IMR-90 (cell line): Measurements from ENCODE around the gene CRAMP1. TPM values are rescaled to one million over a fixed set of nuclear protein-coding genes. Genes with fewer than 3 reads are reported as not detected.

Source experiments
- ATAC-seq: fragments of 200-7000 bp; cut with Tn5 transposase; 2 replicates; pipeline ENCODE4 v1.9.1; 2020; ENCODE audit warnings: low read depth, mild to moderate bottlenecking, moderate library complexity
- BruUV-seq: library from RNA; stranded (reverse); fragments of 400-500 nt; replicated peaks from 2 replicates; lab custom pipeline; 2021; lab: Mats Ljungman, UMichigan
- CTCF ChIA-PET: fragments of 300-600 bp; formaldehyde crosslinking; extraction: SDS; loops from one replicate; lab custom pipeline; 2021; ENCODE audit warnings: antibody characterized with exemption; lab: Yijun Ruan, JAX
- POLR2A ChIA-PET: fragments of 300-600 bp; sonication (Branson Sonifier 250); formaldehyde crosslinking; loops from one replicate; lab custom pipeline; 2022; ENCODE audit warnings: antibody characterized with exemption; ENCODE audit not compliant: unreplicated experiment; lab: Charles Lee
- DNase-seq: peaks from one replicate; pipeline ENCODE4 v3.0.0; 2013
- H2AFZ ChIP-seq: replicated peaks from 2 replicates; pipeline ENCODE3; 2013; ENCODE audit warnings: low read length, mild to moderate bottlenecking; ENCODE audit not compliant: poor library complexity
- H2AK5ac ChIP-seq: 2 replicates; pipeline ENCODE4 v1.6.1; 2013; ENCODE audit warnings: low read depth, low read length, inconsistent platforms
- H2AK9ac ChIP-seq: replicated peaks from 2 replicates; pipeline ENCODE3; 2013; ENCODE audit warnings: mild to moderate bottlenecking, low read depth, low read length, moderate library complexity; ENCODE audit not compliant: poor library complexity
- H2BK120ac ChIP-seq: 2 replicates; pipeline ENCODE4 v1.6.1; 2013; ENCODE audit warnings: low read depth, low read length, inconsistent platforms
- H2BK15ac ChIP-seq: 3 replicates; pipeline ENCODE4 v1.6.1; 2013; ENCODE audit warnings: low read depth, low read length, inconsistent platforms
- H2BK20ac ChIP-seq: 2 replicates; pipeline ENCODE4 v1.6.1; 2013; ENCODE audit warnings: low read depth, mild to moderate bottlenecking, inconsistent platforms, low read length, moderate library complexity
- H2BK5ac ChIP-seq: 2 replicates; pipeline ENCODE4 v1.6.1; 2013; ENCODE audit warnings: mild to moderate bottlenecking, low read depth, low read length, inconsistent platforms; ENCODE audit not compliant: poor library complexity, severe bottlenecking
- H3K14ac ChIP-seq: replicated peaks from 2 replicates; pipeline ENCODE4 v1.6.1; 2013; ENCODE audit warnings: low read depth, low read length, inconsistent platforms
- H3K18ac ChIP-seq: 2 replicates; pipeline ENCODE4 v1.6.1; 2013; ENCODE audit warnings: low read depth, low read length, control low read depth
- H3K23ac ChIP-seq: 2 replicates; pipeline ENCODE4 v1.6.1; 2013; ENCODE audit warnings: low read depth, low read length, inconsistent platforms
- H3K27ac ChIP-seq: 2 replicates; pipeline ENCODE4 v1.5.1; 2013; ENCODE audit warnings: mild to moderate bottlenecking, control low read depth, low read length; ENCODE audit not compliant: insufficient read depth
- H3K27me3 ChIP-seq: 2 replicates; pipeline ENCODE4 v1.6.1; 2013; ENCODE audit warnings: low read length; ENCODE audit not compliant: control insufficient read depth, insufficient read depth
- H3K36me3 ChIP-seq: 2 replicates; pipeline ENCODE4 v1.6.1; 2013; ENCODE audit warnings: low read length, mixed read lengths; ENCODE audit not compliant: control insufficient read depth, insufficient read depth
- H3K4ac ChIP-seq: 2 replicates; pipeline ENCODE4 v1.6.1; 2013; ENCODE audit warnings: low read depth, low read length, inconsistent platforms
- H3K4me1 ChIP-seq: 2 replicates; pipeline ENCODE4 v1.6.1; 2013; ENCODE audit warnings: low read length, mixed read lengths; ENCODE audit not compliant: control insufficient read depth, insufficient read depth
- H3K4me2 ChIP-seq: 2 replicates; pipeline ENCODE4 v1.6.1; 2013; ENCODE audit warnings: low read depth, mild to moderate bottlenecking, control low read depth, low read length, moderate library complexity
- H3K4me3 ChIP-seq: 2 replicates; pipeline ENCODE4 v1.5.1; 2013; ENCODE audit warnings: low read depth, mild to moderate bottlenecking, control low read depth, low read length, moderate library complexity; ENCODE audit not compliant: insufficient read depth
- H3K56ac ChIP-seq: 2 replicates; pipeline ENCODE4 v1.6.1; 2013; ENCODE audit warnings: low read length, inconsistent platforms; ENCODE audit not compliant: insufficient read depth; ENCODE audit errors: extremely low read depth
- H3K79me1 ChIP-seq, 2 experiments: 2 replicates each; pipeline ENCODE4 v1.6.1; 2013; ENCODE audit warnings: low read length in 2 of 2, inconsistent platforms in 1 of 2, low read depth in 1 of 2
- H3K9ac ChIP-seq: 2 replicates; pipeline ENCODE4 v1.6.1; 2013; ENCODE audit warnings: low read depth, low read length, control low read depth
- H3K9me1 ChIP-seq: 2 replicates; pipeline ENCODE4 v1.6.1; 2013; ENCODE audit warnings: low read length, inconsistent platforms; ENCODE audit not compliant: insufficient read depth
- H3K9me3 ChIP-seq: 2 replicates; pipeline ENCODE4 v1.6.1; 2013; ENCODE audit warnings: low read length; ENCODE audit not compliant: control insufficient read depth, insufficient read depth
- H4K20me1 ChIP-seq: 2 replicates; pipeline ENCODE4 v1.6.1; 2013; ENCODE audit warnings: low read length, inconsistent platforms; ENCODE audit not compliant: insufficient read depth
- H4K5ac ChIP-seq: 2 replicates; pipeline ENCODE4 v1.6.1; 2013; ENCODE audit warnings: mild to moderate bottlenecking, low read depth, low read length, control low read depth
- H4K8ac ChIP-seq, 2 experiments: 2 replicates each; pipeline ENCODE4 v1.6.1; 2013; ENCODE audit warnings: low read depth in 2 of 2, low read length in 2 of 2, control low read depth in 1 of 2, inconsistent platforms in 1 of 2
- H4K91ac ChIP-seq: 2 replicates; pipeline ENCODE4 v1.6.1; 2013; ENCODE audit warnings: low read depth, low read length, inconsistent platforms; ENCODE audit not compliant: insufficient read depth
- BHLHE40 ChIP-seq: fragments of 150-350 bp; IDR thresholded peaks from 2 replicates; pipeline ENCODE4 v1.6.1; 2016; ENCODE audit warnings: mild to moderate bottlenecking, low read depth, low read length
- CEBPB ChIP-seq: IDR thresholded peaks from 2 replicates; pipeline ENCODE4 v1.6.1; 2012; ENCODE audit warnings: low read depth, low read length, improper control_type of control experiment
- CHD1 ChIP-seq: IDR thresholded peaks from 2 replicates; pipeline ENCODE4 v1.6.1; 2012; ENCODE audit warnings: low read depth, low read length, improper control_type of control experiment
- ELK1 ChIP-seq: fragments of 150-350 bp; IDR thresholded peaks from 2 replicates; pipeline ENCODE4 v1.6.1; 2016; ENCODE audit warnings: low read depth, mild to moderate bottlenecking, low read length, moderate library complexity, borderline replicate concordance
- FOS ChIP-seq: fragments of 150-350 bp; IDR thresholded peaks from 2 replicates; pipeline ENCODE4 v1.6.1; 2016; ENCODE audit warnings: low read depth, low read length
- MAFK ChIP-seq: IDR thresholded peaks from 2 replicates; pipeline ENCODE4 v1.6.1; 2012; ENCODE audit warnings: low read depth, low read length, improper control_type of control experiment
- MAZ ChIP-seq: IDR thresholded peaks from 2 replicates; pipeline ENCODE4 v1.6.1; 2012; ENCODE audit warnings: low read depth, mild to moderate bottlenecking, low read length, improper control_type of control experiment, moderate library complexity, borderline replicate concordance
- MXI1 ChIP-seq: IDR thresholded peaks from 2 replicates; pipeline ENCODE4 v1.6.1; 2012; ENCODE audit warnings: low read depth, mild to moderate bottlenecking, low read length, moderate library complexity, borderline replicate concordance
- NFE2L2 ChIP-seq: fragments of 150-350 bp; IDR thresholded peaks from 2 replicates; pipeline ENCODE4 v1.6.1; 2016; ENCODE audit warnings: low read depth, mild to moderate bottlenecking, low read length
- POLR2A ChIP-seq: IDR thresholded peaks from 2 replicates; pipeline ENCODE4 v1.6.1; 2012; ENCODE audit warnings: mild to moderate bottlenecking, low read depth, low read length
- RAD21 ChIP-seq: IDR thresholded peaks from 2 replicates; pipeline ENCODE4 v1.6.1; 2012; ENCODE audit warnings: low read length, improper control_type of control experiment
- RFX5 ChIP-seq: IDR thresholded peaks from 2 replicates; pipeline ENCODE4 v1.8.0; 2012; ENCODE audit warnings: low read depth, mild to moderate bottlenecking, low read length, moderate library complexity
- SMC3 ChIP-seq: fragments of 150-350 bp; IDR thresholded peaks from 2 replicates; pipeline ENCODE4 v1.6.1; 2016; ENCODE audit warnings: low read depth, mild to moderate bottlenecking, antibody characterized with exemption, low read length, moderate library complexity
- USF2 ChIP-seq: fragments of 150-350 bp; IDR thresholded peaks from 2 replicates; pipeline ENCODE4 v1.6.1; 2017; ENCODE audit warnings: mild to moderate bottlenecking, antibody characterized with exemption, low read length, low read depth
- WGBS, 2 experiments: methylation state at CpG; one replicate each; pipeline versions ENCODE4 v1.1.5 to v1.1.7; 2013; ENCODE audit warnings: missing lambda C conversion rate in 2 of 2; ENCODE audit not compliant: insufficient read length in 1 of 2; ENCODE audit errors: extremely low coverage in 2 of 2; 5-methylcytosine and 5-hydroxymethylcytosine counted together
- dilution Hi-C: fragments of 300-500 bp; cut with HindIII; formaldehyde crosslinking; loops from one replicate; pipeline ENCODE4 v1.14.3; 2018; ENCODE audit warnings: low sequenced_read_pairs; ENCODE audit not compliant: unreplicated experiment
- in situ Hi-C: fragments of 300-500 bp; cut with MboI; formaldehyde crosslinking; loops from 3 replicates; pipeline ENCODE4 v1.14.3; 2019; ENCODE audit warnings: low sequenced_read_pairs, inconsistent platforms, mixed read lengths
- intact Hi-C: fragments of 100-400 bp; cut with micrococcal nuclease; formaldehyde crosslinking; loops from 2 replicates; pipeline ENCODE4 v1.10.0; 2022
- polyA plus RNA-seq, 3 experiments: library from polyadenylated mRNA; depleted of rRNA; stranded (reverse); fragments of >200 nt; gene quantifications; 2 replicates each; pipeline ENCODE4 v1.2.3, GENCODE V29; 2012; ENCODE audit warnings: low replicate concordance in 1 of 3
- total RNA-seq: library from RNA; depleted of rRNA; stranded (reverse); fragments of >200 nt; gene quantifications from 2 replicates; pipeline ENCODE4 v1.2.3, GENCODE V29; 2012
- TF ChIP-seq, protein P1 (sequence below): conservative IDR thresholded peaks from 2 replicates; pipeline ENCODE4 v1.5.1; 2012; ENCODE audit warnings: mild to moderate bottlenecking, low read depth, low read length, improper control_type of control experiment

The CRAMP1 gene
- total and polyA plus RNA-seq, 2 of the 4 experiments (the other 2 are of a cell fraction) = 3.2 to 12.0 TPM

GRCh38 chr16:1571012-1571671, 41.0 kb upstream of the CRAMP1 start:
- intact Hi-C loops = no loop called here
- Histone ChIP-seq H3K56ac (no peak overlapping the region), H2AK5ac (no peak overlapping the region), H3K18ac (no peak overlapping the region), H3K9ac (no peak overlapping the region), H3K4me2 (no peak overlapping the region), H3K4me1 (no peaks in the 10 kb centered on the region), H4K5ac (no peak overlapping the region), H2BK5ac (no peak overlapping the region), H4K91ac (no peak overlapping the region), H3K4me3 (no peak overlapping the region), H2AFZ (no peak overlapping the region), H4K8ac (no peak overlapping the region), H3K9me3 (no peaks in the 10 kb centered on the region), H2AK9ac (no peak overlapping the region), H2BK20ac (no peak overlapping the region), H3K36me3 (peaks cover 13% of the 10 kb centered on the region; the same call in 1 of the 2 replicates), H4K20me1 (no peaks in the 10 kb centered on the region), H3K27me3 (no peaks in the 10 kb centered on the region), H3K4ac (no peak overlapping the region), H2BK15ac (no peak overlapping the region), H3K23ac (no peak overlapping the region), H3K27ac (no peak overlapping the region), H3K14ac (no peak overlapping the region), H3K9me1 (peaks cover 3% of the 10 kb centered on the region; the same call in 1 of the 2 replicates), H3K79me1 (no peaks in the 10 kb centered on the region), H2BK120ac (no peak overlapping the region)
- no TSS peak for BruUV-seq
- POLR2A ChIA-PET = no interaction called here
- no peak for DNase-seq
- CTCF ChIA-PET = no interaction called here
- ATAC-seq = no peak
- in situ Hi-C loops = no loop called here
- dilution Hi-C loops = no loop called here
- TF ChIP-seq POLR2A (no peak), CHD1 (no peak), CEBPB (no peak), NFE2L2 (no peak), MAZ (no peak), FOS (no peak), MXI1 (no peak), RAD21 (no peak), MAFK (no peak), USF2 (no peak), BHLHE40 (no peak), ELK1 (no peak), SMC3 (no peak), RFX5 (no peak)
- TF ChIP-seq, protein P1, sequence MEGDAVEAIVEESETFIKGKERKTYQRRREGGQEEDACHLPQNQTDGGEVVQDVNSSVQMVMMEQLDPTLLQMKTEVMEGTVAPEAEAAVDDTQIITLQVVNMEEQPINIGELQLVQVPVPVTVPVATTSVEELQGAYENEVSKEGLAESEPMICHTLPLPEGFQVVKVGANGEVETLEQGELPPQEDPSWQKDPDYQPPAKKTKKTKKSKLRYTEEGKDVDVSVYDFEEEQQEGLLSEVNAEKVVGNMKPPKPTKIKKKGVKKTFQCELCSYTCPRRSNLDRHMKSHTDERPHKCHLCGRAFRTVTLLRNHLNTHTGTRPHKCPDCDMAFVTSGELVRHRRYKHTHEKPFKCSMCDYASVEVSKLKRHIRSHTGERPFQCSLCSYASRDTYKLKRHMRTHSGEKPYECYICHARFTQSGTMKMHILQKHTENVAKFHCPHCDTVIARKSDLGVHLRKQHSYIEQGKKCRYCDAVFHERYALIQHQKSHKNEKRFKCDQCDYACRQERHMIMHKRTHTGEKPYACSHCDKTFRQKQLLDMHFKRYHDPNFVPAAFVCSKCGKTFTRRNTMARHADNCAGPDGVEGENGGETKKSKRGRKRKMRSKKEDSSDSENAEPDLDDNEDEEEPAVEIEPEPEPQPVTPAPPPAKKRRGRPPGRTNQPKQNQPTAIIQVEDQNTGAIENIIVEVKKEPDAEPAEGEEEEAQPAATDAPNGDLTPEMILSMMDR = no peak
- WGBS, 2 experiments = 95% methylated on average over 5 of the region's 7 CpGs; no CpG with 5 or more reads in 1 of the 2 experiments
